Glutamatergic neuron (in vitro differentiated cells): Measurements from ENCODE around the gene RFNG. TPM values are rescaled to one million over a fixed set of nuclear protein-coding genes. Genes with fewer than 3 reads are reported as not detected.

ENCODE experiments used
- DNase-seq: peaks from one replicate; pipeline ENCODE4 v3.0.0; 2022
- H3K27ac Mint-ChIP-seq: one replicate; pipeline ENCODE4 v1.8.0; 2020; ENCODE audit warnings: mild to moderate bottlenecking, mixed read lengths, inconsistent platforms; ENCODE audit not compliant: unreplicated experiment
- H3K27me3 Mint-ChIP-seq: one replicate; pipeline ENCODE4 v1.8.0; 2020; ENCODE audit warnings: mild to moderate bottlenecking, moderate library complexity, mixed read lengths, inconsistent platforms; ENCODE audit not compliant: unreplicated experiment
- H3K36me3 Mint-ChIP-seq: one replicate; pipeline ENCODE4 v1.8.0; 2020; ENCODE audit warnings: mild to moderate bottlenecking, mixed read lengths, inconsistent platforms; ENCODE audit not compliant: unreplicated experiment
- H3K4me1 Mint-ChIP-seq: one replicate; pipeline ENCODE4 v1.8.0; 2020; ENCODE audit warnings: mild to moderate bottlenecking, low read depth, mixed read lengths, inconsistent platforms; ENCODE audit not compliant: unreplicated experiment
- H3K4me3 Mint-ChIP-seq: one replicate; pipeline ENCODE4 v1.8.0; 2020; ENCODE audit warnings: mild to moderate bottlenecking, mixed read lengths, inconsistent platforms; ENCODE audit not compliant: unreplicated experiment
- H3K9me3 Mint-ChIP-seq: one replicate; pipeline ENCODE4 v1.8.0; 2020; ENCODE audit warnings: mild to moderate bottlenecking, moderate library complexity, mixed read lengths, inconsistent platforms; ENCODE audit not compliant: unreplicated experiment
- CTCF ChIP-seq: fragments of 200-600 bp; sonication (generic); IDR thresholded peaks from one replicate; pipeline ENCODE4 v1.5.0; 2021; ENCODE audit not compliant: partially characterized antibody, unreplicated experiment
- total RNA-seq: library from RNA; stranded (reverse); fragmentation: NEBNext Ultra II Directional; extraction: Animal tissue kit (Norgen Biotek cat#: 25700); gene quantifications from one replicate; pipeline ENCODE4 v1.2.1, GENCODE V29; 2021; ENCODE audit not compliant: unreplicated experiment

RFNG gene
- total RNA-seq, 1 donor from 2014 or later, result 50.8 TPM

- TF ChIP-seq CTCF, result no peak
- Mint-ChIP-seq H3K27ac (no peak overlapping the region), H3K9me3 (peaks cover 8% of the 10 kb centered on the region), H3K27me3 (peaks cover 5% of the 10 kb centered on the region), H3K4me3 (no peak overlapping the region), H3K36me3 (no peaks in the 10 kb centered on the region), H3K4me1 (no peaks in the 10 kb centered on the region)
- DNase-seq, result no peak
These were observed 24.6 kb upstream of the RFNG start for GRCh38 chr17:82076018-82076784.

- no peaks in the 10 kb centered on the region for H3K36me3 Mint-ChIP-seq
- TF ChIP-seq CTCF, result no peak
- no peak overlapping the region for H3K27ac Mint-ChIP-seq
- DNase-seq, result no peak
- no peak overlapping the region for H3K4me3 Mint-ChIP-seq
- H3K9me3 Mint-ChIP-seq, result peaks cover 3% of the 10 kb centered on the region
- H3K27me3 Mint-ChIP-seq, result peaks cover 5% of the 10 kb centered on the region
- H3K4me1 Mint-ChIP-seq, result no peaks in the 10 kb centered on the region
These were observed 21.8 kb upstream of the RFNG start for GRCh38 chr17:82073446-82073845.

- no peak overlapping the region for H3K4me3 Mint-ChIP-seq
- no peak for DNase-seq
- H3K36me3 Mint-ChIP-seq, result no peaks in the 10 kb centered on the region
- H3K27ac Mint-ChIP-seq, result no peak overlapping the region
- H3K9me3 Mint-ChIP-seq, result no peaks in the 10 kb centered on the region
- no peaks in the 10 kb centered on the region for H3K4me1 Mint-ChIP-seq
- H3K27me3 Mint-ChIP-seq, result peaks cover 3% of the 10 kb centered on the region
- TF ChIP-seq CTCF, result no peak
These were observed 21.2 kb upstream of the RFNG start for GRCh38 chr17:82072827-82073226.

GRCh38 chr17:82070611-82071010, 19.0 kb upstream of the RFNG start:
- Mint-ChIP-seq H3K9me3 (peaks cover 3% of the 10 kb centered on the region), H3K4me3 (no peak overlapping the region), H3K27me3 (peaks cover 13% of the 10 kb centered on the region), H3K36me3 (no peaks in the 10 kb centered on the region), H3K27ac (no peak overlapping the region), H3K4me1 (no peaks in the 10 kb centered on the region)
- TF ChIP-seq CTCF, result no peak
- DNase-seq, result no peak

- no peak for TF ChIP-seq CTCF
- Mint-ChIP-seq H3K4me3 (peak within 1 kb of the TSS; percentile 87), H3K36me3 (no peaks in the 10 kb centered on the region), H3K4me1 (no peaks in the 10 kb centered on the region), H3K27me3 (peaks cover 10% of the 10 kb centered on the region), H3K27ac (peak within 1 kb of the TSS; percentile 55), H3K9me3 (peaks cover 3% of the 10 kb centered on the region)
- DNase-seq, result peak; percentile 83
These were observed 14.2 kb upstream of the RFNG start, which contains the start of gene DUS1L for GRCh38 chr17:82065638-82066303. Gene DUS1L (minus strand): TSS chr17:82065804. CDS start chr17:82065059, 745 bp downstream.
